ENCODE measurements around the gene KATNB1.
"Not testable (repeated sequence)": the region's sequence is repeated elsewhere in the genome, so short reads cannot be mapped to it uniquely, and the experiment has no call there.

Gene KATNB1

DNA sequence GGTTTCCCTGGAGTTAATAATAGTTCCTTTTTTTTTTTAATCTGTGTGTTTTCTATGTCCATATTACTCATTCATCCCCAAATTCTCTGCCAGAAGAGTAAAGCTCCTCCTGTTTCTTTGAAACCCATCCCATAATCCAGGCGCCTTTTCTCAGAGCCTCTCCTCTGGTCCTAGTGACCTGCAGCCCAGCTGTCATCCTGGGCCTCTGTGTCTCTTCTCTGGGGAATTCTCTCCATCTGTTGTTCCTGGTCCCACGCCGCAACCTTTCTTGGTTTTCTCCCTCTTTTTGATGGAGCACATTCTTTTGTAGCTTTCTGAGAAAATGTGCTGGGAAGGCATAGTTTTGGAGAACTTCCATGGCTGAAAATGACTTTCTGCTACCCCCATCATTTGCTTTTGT is 10.2 kb downstream of the KATNB1 start:
- no peak for DNase-seq

DNA sequence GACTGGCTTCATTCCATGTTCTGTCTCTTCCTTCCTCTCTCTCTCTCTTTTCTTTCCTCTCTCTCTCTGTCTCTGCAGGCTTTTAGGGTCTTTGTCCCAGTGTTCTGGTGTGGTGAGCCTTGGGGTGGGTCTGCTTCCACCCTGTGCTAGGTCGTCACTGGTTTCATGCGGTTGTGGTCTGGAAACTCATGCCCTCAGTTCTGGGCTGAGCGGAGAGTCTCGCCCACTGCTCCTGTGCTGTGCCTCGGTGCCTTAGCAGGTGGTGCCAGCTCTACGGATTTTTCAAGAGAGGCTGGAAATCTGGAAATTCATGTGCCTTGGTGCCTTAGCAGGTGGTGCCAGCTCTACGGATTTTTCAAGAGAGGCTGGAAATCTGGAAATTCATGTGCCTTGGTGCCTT is 10.7 kb downstream of the KATNB1 start:
- DNase-seq: not testable (repeated sequence)

DNA sequence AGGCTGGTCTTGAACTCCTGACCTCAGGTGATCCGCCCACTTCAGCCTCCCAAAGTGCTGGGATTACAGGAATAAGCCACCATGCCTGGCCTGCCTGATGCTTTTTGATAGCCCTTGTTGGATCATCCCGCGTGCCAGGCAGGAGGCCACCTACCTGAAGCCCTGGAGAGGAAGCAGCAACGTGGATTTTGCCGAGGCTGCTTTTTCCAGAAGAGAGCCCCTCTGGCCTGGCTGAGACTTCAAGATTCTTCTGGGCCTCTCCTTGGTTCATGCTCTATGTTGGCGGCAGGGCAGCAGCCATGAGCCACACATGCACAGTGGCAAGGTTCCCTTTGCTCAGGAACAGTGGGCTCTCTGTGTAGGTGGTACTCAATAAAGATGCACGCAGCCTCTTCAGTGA is 11.5 kb downstream of the KATNB1 start:
- DNase-seq: no peak

DNA sequence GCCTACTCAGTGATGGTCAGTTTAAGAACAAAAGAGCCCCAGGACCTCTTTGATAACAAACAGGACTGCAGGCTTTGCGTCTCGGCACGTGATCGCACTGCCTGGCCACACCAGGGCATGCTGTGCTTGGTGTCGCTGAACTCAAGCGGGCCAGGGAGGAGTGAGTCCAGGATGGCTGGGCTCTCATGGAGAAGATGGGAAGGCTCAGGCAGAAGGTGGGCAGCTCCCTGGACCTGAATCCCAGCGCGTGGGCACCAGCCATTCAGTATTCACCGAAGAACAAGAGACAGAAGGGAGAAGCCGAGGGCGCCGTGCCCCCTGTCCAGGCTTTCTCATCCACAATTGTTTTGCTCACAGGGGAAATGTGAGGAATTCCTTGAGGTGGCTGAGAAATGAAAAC is 11.9 kb downstream of the KATNB1 start:
- no peak for DNase-seq

DNA sequence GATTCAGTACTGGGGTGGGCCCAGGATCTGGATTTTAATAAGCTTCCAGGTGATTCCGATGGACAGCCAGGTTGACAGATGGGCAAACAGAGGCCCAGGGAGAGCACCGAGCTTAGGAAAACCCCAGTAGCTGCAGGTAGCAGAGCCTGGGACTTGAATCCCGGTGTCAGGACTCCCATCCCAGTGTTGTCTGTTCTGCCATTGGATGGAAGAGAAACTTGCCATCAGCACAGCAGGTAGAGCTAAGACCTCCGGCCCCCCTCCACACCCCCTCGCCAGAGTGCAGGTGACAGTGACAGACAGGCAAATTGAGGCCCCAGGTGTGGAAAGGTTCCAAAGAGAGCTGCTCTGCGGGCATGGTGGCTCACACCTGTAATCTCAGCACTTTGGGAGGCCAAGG is 12.4 kb downstream of the KATNB1 start:
- DNase-seq: no peak

DNA sequence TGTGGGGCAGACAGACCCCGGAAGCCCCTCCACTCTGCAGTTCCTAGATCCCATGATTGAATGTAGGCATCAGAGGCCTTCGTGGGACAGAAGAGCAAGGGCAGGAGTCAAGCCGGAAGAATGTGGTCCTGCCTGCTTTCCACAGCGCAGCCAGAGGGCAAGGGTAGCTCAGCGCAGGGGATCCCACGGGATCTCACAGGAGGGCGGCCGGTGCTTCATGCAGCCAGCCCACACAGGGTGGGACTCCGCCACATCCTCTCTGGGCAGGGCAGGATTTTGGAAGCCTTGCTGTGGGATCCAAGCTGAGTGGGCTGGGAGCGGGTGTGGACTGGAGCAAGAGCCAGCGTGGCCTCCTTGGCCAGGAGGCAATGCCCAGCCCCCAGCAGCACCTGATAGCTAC is 13.0 kb downstream of the KATNB1 start:
- DNase-seq: no peak

DNA sequence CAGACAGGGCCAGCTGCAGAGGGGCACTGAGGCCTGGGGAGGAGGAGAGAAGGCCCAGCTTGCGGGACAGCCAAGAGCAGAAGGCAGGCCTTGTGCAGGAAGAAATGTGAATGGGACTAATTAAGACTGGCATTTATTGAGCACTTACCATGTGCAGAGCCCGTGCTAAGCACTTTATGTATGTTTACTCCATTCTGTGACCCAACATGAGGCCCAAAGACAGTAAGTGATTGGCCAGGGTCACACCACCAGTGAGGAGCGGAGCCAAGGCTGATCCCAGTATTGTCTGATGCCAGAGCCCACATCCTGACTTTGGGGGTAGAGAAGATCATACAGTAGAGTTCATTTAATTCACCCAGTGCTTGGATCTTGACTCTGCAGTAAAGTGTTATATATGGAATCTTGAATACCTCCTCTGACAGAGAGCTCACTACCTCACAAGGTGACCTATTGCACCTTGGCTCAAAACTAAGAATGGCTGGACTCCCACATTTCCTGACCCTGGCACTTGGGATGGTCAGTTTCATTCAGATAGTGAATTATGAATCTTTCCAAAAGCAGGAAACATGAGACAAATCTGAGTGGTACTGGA is 13.6 kb downstream of the KATNB1 start:
- DNase-seq: no peak

DNA sequence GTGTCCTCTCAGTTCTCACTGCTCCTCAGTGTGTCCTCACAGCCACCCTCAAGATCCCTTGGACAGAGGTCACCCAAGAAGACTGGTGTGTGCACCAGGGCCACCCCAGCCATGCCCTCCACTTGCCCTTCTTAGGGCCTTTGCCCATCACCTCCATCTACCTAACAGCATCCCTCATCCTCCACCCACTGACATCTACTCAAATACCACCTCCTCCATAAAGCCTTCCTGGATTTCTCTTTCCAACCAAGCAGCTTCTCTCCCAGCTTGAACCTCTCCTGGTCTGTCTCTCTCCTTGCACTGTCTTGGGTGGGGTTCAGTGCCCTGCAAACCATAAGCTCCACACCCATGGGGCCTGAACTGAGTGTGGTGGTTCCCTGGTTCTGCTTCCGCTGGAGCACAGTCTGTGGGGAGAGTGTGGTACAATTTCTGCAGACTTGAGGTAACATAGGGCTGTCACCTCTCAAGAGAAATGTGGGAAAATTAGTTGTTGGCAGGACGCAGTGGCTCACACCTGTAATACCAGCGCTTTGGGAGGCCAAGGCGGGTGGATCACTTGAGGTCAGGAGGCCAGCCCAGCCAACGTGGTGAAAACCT is 14.4 kb downstream of the KATNB1 start:
- DNase-seq: no peak

DNA sequence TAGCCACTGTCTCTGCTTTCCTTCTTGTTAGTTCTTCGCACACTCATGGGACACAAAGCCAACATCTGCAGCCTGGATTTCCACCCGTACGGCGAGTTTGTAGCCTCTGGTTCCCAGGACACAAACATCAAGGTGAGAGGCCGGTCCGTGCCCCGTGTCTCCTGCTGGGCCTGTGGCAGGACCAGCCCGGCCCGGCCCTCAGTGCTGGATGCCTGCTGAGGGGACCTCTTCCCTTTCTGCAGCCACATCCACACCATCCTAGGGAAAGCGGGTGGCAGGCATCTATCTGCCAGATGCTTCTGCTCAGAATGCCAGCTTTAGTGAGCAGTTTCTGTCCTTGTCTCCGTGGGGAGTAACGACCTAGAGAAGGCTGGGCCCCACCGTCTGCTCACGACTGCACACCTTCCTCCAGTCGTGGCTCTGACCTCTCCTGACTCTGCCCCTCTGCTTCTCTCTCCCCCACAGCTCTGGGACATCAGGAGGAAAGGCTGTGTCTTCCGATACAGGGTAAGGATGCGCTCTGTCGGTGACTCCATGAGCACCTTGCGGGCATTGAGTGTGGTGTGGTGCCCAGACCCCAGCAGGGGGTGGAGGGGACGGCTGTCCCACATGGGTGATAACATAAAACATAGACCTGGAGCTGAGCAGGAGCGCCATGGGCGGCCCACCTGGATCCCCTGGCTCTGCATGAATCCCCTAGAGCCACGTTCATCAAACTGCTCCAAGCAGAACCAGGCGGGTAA is 15.4 kb downstream of the KATNB1 start:
- no peak for DNase-seq

DNA sequence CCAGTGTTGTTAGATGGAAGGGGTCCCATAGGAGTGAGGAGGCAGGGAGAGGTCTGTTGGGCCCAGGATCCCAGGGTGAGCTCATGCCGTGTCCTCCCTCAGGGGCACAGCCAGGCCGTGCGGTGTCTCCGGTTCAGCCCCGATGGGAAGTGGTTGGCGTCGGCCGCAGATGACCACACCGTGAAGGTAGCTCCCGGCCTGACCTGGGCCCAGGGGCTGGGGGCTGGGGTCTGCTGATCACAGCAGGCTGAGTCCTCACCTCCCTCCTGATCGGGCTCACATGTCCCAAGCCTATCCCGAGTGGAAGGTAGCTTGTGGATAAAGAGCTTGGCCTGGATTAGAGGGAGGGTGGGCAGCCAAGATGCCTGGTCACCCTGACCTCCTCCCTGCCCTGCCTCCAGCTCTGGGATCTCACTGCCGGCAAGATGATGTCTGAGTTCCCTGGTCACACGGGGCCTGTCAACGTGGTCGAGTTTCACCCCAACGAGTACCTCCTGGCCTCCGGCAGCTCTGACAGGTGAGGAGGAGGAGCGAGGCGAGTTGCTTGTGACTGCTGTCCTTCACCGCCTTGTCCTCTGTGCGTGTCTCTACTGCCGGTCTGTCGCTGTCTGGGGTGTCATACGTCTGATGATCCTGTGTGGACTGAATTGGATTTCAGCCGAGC is 16.1 kb downstream of the KATNB1 start:
- no peak for DNase-seq

DNA sequence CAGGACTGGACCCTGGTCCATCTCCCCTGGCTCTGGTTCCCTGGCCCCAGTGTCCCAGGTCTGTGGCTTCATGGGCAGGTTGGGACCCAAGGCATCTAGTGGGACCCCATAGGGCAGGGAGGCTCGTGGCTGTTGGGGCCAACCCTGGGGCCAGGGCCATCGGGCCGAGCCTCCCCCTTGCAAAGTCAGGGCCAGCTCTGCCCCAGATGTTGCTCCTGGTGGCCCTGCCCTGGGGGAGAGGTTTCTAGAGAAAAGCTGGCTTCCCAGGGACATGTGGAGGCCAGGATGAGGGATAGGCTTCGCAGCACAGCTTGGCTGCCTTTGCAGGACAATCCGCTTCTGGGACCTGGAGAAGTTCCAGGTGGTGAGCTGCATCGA is 16.6 kb downstream of the KATNB1 start:
- DNase-seq: no peak

DNA sequence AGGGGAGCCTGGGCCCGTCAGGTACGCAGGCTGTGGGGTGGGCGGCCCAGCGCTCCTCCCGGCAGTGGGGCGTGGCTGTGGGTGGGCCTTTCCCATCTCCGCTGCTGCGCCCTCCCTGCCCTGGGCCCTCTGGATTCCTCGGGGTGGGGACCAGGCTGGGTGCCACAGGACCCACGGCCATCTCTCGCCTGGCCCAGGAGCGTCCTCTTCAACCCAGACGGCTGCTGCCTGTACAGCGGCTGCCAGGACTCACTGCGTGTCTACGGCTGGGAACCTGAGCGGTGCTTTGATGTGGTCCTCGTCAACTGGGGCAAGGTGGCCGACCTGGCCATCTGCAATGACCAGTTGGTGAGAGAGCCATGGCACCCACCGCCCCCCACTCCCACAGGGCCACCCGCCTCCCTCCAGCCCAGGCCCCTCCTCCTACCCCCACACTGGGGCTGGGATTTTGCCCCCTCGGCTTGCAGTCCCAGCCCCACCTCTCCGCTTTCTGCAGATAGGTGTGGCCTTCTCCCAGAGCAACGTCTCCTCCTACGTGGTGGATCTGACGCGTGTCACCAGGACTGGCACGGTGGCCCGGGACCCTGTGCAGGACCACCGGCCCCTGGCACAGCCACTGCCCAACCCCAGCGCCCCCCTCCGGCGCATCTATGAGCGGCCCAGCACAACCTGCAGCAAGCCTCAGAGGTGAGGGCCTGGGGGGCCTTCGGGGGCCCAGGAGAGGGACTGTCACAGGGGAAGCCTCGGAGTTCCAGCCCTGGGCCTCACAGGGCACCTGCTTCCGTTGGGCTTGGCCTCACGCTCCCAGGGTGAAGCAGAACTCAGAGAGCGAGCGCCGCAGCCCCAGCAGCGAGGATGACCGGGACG is 17.2 kb downstream of the KATNB1 start:
- DNase-seq: no peak

DNA sequence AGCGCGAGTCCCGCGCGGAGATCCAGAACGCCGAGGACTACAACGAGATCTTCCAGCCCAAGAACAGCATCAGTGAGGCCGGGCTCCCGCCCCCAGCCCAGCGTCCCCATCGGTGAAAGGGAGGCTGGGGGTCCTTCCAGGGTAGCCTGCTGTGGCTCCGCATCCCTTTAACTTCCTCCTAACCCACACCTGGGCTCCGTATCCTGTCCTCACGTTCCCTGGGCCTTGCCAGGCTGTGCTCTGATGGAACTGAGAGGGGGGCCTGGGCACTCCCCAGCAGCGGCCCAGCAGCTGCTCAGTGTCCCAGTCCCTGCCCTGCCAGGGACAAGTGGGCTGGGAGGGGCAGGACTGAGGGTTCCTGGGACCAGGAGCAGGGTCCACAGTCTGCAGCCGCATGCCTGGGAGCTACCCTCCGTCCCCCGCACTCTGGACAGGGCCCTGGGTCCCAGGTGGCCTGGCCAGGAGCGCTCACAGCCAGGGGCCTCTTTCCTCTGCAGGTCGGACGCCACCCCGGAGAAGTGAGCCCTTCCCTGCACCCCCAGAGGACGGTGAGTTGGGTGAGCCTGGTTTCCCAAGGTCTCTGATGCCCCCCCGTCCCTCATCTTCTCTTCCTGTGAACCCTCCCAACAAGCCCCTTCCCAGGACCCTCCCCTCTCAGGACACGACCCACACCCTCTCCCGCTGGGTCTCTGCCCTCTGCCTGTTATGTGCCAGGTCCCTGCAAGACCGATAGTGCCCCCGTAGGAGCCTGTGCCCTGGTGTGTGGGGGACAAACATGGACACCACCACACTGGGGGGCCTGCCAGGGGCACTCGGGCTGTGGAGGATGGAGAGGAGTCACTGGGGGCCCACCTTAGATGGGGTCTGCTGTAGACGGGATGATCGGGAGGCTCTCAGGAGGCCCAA is 18.1 kb downstream of the KATNB1 start:
- no peak for DNase-seq

DNA sequence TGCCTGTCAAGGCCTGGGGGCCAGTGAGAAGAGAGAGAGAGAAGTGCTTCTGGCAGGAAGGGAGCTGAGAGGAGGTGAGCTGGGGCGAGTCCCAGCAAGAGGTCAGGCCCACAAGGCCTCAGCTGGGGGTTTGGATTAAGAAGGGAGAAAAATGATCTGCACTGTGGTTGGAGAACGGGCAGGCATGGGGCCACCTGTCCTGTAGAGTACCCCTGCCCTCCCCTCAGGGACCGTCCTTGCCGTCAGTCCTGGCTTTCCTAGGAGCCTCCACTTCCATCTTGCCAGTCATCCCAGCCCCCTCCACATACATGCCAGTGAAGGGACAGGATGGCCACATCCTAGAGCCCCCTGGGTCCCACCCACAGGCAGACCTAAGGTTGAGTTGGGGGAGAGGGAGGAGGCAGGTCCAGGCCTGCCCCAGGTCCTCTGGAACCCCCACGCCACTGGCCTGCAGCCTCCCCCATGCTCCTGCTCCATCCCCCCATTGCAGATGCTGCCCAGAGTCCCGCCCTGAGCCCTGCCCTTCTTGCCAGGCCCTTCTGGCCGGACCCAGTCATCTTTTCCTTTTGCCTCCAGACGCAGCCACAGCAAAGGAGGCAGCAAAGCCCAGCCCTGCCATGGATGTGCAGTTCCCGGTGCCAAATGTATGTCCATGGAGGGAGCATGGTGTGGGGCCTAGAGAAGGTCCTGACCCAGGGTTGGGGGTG is 18.9 kb downstream of the KATNB1 start:
- DNase-seq: no peak

DNA sequence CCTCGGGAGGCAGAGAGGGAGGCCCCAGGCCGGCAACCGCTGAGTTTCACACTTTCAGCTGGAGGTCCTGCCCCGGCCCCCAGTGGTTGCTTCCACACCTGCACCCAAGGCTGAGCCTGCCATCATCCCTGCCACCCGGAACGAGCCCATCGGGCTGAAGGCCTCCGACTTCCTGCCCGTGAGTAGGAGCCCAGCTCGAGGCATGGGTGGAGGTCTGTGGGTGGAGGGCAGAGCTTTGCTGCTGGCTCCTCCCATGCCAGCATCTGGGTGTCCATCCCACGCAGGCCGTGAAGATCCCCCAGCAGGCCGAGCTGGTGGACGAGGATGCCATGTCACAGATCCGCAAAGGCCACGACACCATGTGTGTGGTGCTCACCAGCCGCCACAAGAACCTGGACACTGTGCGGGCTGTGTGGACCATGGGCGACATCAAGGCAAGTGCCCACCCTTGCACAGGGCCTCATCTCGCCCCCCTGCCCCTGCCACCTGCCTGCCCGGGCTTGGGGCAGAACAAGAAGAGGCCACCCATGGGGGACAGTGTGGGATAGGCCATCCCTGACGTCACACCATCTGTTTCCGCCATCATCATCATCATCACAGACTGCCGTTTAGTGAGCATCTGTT is 19.6 kb downstream of the KATNB1 start:
- DNase-seq: no peak

DNA sequence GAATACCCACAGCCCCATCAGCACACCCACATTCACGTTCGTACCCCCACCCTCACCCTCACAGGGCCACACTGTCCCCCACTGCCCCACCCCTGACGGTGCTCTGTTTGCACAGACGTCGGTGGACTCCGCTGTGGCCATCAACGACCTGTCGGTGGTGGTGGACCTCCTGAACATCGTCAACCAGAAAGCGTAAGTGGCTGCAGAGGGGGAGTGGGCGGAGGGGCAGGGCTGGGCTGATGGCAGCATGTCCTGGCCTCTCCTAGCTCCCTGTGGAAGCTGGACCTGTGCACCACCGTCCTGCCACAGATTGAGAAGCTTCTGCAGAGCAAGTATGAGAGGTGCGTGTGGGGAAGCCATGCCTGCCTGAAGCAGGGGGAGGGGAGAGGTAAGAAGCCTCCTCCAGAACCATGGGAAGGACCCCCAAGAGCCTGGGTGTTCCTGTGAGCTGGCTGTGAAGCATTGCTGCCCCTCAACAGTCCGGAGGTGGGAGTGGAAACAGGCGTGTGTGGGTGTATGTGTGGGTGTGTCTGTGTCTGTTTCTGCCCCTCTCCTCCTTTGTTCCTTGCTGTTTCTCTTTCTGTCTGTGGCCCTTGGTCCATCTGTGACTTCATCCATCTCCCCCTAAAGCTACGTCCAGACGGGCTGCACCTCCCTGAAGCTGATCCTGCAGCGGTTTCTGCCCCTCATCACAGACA is 20.3 kb downstream of the KATNB1 start:
- no peak for DNase-seq

DNA sequence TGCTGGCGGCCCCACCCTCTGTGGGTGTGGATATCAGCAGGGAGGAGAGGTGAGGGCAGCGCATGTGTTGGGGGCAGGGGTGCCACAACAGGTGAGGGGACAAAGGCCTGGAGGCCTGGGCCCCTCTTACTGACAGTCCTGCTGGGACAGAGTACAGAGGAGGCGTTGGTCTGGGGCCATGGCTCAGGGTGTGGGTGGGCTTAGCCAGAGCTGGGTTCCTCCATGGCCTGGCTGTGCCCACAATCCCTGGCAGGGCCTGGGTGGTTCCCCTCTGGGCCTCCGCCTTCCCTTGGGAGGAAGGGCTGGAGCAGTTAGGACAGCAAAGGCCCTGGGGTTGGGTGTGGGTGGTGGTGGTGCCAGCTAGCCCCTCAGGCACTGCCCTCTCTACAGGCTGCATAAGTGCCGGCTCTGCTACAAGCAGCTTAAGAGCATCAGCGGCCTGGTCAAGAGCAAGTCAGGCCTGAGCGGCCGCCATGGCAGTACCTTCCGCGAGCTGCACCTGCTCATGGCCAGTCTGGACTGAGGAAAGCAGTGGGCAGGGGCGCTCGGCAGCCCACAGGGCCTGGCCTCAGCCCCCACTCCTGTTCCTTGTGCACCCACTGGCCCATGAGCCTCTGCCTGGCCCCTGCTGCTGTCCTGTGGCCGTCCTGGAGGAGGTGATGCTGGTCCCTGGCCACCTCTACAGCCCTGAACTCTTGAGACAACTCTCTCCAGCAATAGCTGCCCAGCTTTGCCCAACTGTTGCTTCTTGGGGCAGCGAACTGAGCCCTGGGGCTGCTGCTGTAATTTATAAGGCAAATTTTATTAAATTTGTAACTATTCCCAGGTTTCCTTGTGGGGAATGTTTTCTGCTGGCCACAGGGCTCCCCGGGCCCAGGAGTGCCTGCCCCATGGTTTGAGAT is 21.1 kb downstream of the KATNB1 start:
- DNase-seq: no peak

DNA sequence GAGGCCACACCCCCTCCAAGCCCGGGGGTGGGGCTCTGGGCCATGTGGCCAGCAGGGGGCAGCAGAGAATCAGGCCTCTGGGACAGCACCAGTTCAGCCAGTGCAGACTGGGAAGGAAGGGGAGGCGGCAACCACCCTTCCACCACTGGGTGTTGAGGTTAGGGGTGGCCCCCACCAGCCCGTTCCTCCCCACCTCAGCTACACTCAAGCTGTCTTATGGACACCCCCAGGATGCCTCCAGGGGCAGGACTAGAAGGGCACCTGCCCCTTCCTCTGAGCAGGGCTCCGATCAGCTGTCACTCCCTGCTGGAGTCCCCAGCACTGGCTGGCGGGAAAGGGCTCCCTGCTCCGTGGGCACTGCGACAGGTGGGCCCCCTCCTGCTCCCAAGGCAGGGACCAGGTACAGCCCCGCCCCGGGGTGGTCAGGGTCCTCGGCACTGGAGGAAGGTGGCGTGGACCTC is 21.8 kb downstream of the KATNB1 start:
- no peak for DNase-seq

DNA sequence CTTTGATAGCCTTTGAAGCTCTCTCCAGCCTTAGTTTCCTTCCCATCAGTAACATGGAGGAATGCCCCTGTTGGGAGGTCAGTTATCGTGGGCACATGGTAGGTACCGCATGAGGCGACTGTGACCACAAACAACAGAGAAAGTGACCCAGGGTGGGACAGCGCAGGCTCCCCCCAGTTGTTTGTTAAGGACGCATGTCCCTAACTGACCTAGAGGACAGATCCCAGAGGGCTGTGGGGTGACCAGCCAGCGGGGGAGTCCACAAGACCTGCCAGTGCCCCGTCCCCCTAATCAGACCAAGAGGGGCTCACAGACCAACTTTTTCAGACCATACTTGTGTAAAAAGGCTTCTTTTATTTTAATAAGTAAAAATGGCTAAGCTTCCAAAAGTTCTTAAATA is 22.3 kb downstream of the KATNB1 start:
- DNase-seq: no peak

Data from NCI-H187 treated with DMSO at 0.1 percent for 48 hours (cell line).